Spleen (tissue), 13 donors: ENCODE data around the gene CDC25A. TPM values are rescaled to one million over a fixed set of nuclear protein-coding genes. Genes with fewer than 3 reads are reported as not detected.
A peak's percentile ranks its signal among the peaks of the same experiment; 100 is the strongest.

ENCODE experiments used
- DNase-seq: peaks from one replicate; pipeline ENCODE4 v3.0.0-alpha.2; 2020
- H3K27ac ChIP-seq, 8 donors: fragments of 200-600 bp; sonication (generic) in 7 of 8; 1 replicate in 4 of 8; 2 replicates in 4 of 8; pipeline versions ENCODE4 v1.5.0 to v1.8.0; 2016 to 2021; ENCODE audit warnings: inconsistent platforms in 4 of 8, mild to moderate bottlenecking in 4 of 8, moderate library complexity in 1 of 8
- H3K27me3 ChIP-seq, 7 donors: fragments of 200-600 bp; sonication (generic) in 6 of 7; replicated peaks in 1 of 7; 1 replicate in 4 of 7; 2 replicates in 3 of 7; pipeline versions ENCODE4 v1.5.0 to v1.8.0; 2016 to 2021; ENCODE audit warnings: inconsistent platforms in 3 of 7, mild to moderate bottlenecking in 1 of 7
- H3K36me3 ChIP-seq, 6 donors: fragments of 200-600 bp; sonication (generic) in 5 of 6; 1 replicate in 4 of 6; 2 replicates in 2 of 6; pipeline versions ENCODE4 v1.5.0 to v1.8.0; 2016 to 2021; ENCODE audit warnings: inconsistent platforms in 2 of 6
- H3K4me1 ChIP-seq, 6 donors: fragments of 200-600 bp; sonication (generic) in 5 of 6; 1 replicate in 3 of 6; 2 replicates in 3 of 6; pipeline versions ENCODE4 v1.5.0 to v1.8.0; 2016 to 2021; ENCODE audit warnings: inconsistent platforms in 3 of 6
- H3K4me3 ChIP-seq, 8 donors: fragments of 200-600 bp; sonication (generic) in 7 of 8; 1 replicate in 4 of 8; 2 replicates in 4 of 8; pipeline versions ENCODE4 v1.5.0 to v1.8.0; 2016 to 2021; ENCODE audit warnings: inconsistent platforms in 4 of 8, mild to moderate bottlenecking in 4 of 8, moderate library complexity in 2 of 8
- H3K9me3 ChIP-seq, 8 donors: fragments of 200-600 bp; sonication (generic) in 7 of 8; 1 replicate in 4 of 8; 2 replicates in 4 of 8; pipeline versions ENCODE4 v1.5.0 to v1.8.0; 2016 to 2021; ENCODE audit warnings: inconsistent platforms in 4 of 8
- POLR2A ChIP-seq, 3 donors: fragments of 450-650 bp; IDR thresholded peaks; one replicate each; pipeline ENCODE4 v1.5.1; 2017; ENCODE audit warnings: antibody characterized with exemption in 3 of 3, mild to moderate bottlenecking in 1 of 3
- POLR2AphosphoS5 ChIP-seq, 3 donors: sonication (generic); formaldehyde crosslinking; IDR thresholded peaks; one replicate each; pipeline ENCODE4 v1.5.1; 2017; ENCODE audit warnings: antibody characterized with exemption in 3 of 3
- WGBS, 5 donors: extraction: QIAGEN DNeasy Blood & Tissue Kit in 3 of 5; methylation state at CpG; one replicate each; pipeline versions ENCODE4 v1.1.5 to v1.1.7; 2013 to 2018; 5-methylcytosine and 5-hydroxymethylcytosine counted together
- intact Hi-C: fragments of 100-400 bp; cut with DNase I; formaldehyde crosslinking; loops from one replicate; pipeline ENCODE4 v1.15.0; 2023; ENCODE audit warnings: low total_unique reads
- long read RNA-seq, 2 donors: transcript quantifications; one replicate each; lab custom pipeline, GENCODE V29; 2026
- polyA plus RNA-seq, 3 donors: library from polyadenylated mRNA; stranded (reverse); fragments of 200-250 nt; gene quantifications; one replicate each; pipeline ENCODE4 v1.2.1, GENCODE V29; 2013
- total RNA-seq, 7 donors: library from RNA; depleted of rRNA in 3 of 7; stranded (reverse); fragments of >200 nt in 3 of 7; fragmentation: NEBNext Ultra II Directional in 4 of 7; extraction: Animal tissue kit (Norgen Biotek cat#: 25700) in 4 of 7; gene quantifications; one replicate each; pipeline versions ENCODE4 v1.1.0 to v1.2.1, GENCODE V29; 2016 to 2021
- TF ChIP-seq, protein P1 (sequence below), 11 experiments: fragments of 200-600 bp in 7 of 11; fragments of 450-650 bp in 4 of 11; sonication (generic) in 4 of 11; IDR thresholded peaks in 8 of 11; conservative IDR thresholded peaks in 3 of 11; 1 replicate in 7 of 11; 2 replicates in 4 of 11; pipeline versions ENCODE4 v1.4.0 to v1.8.0; 2016 to 2021; ENCODE audit warnings: antibody characterized with exemption in 11 of 11, inconsistent platforms in 4 of 11, mild to moderate bottlenecking in 1 of 11
- donor health status: healthy with polysubstance abuse.
- donor health status: DM: no; HTN: no; CAD: no; lungs with moderate emphysema.
- donor health status: DM: no; HTN: no; CAD: no.
- donor health status: Bipolar disorder and iron deficiency.
- donor health status: healthy.
- donor health status: DM: no; HTN: no; CAD: no.
- donor health status: DM: yes; HTN: yes; CAD: no.

CDC25A gene
- total RNA-seq: 1 to 10 TPM; 1.7 to 8.1 (median 3.6) TPM
- polyA plus RNA-seq: 1 to 10 TPM in 2 of 3 donors, under 1 TPM in 1; 0.65 to 2.3 (median 1.8) TPM
- long read RNA-seq, donor 1, partial matches to known transcripts: 0 of 1 reads
- long read RNA-seq, donor 1, other reads (novel, unspliced or antisense): 0 of 1 reads
- long read RNA-seq, donor 2, partial matches to known transcripts: 0 of 1 reads
- long read RNA-seq, donor 2, other reads (novel, unspliced or antisense): 0 of 1 reads

DNA sequence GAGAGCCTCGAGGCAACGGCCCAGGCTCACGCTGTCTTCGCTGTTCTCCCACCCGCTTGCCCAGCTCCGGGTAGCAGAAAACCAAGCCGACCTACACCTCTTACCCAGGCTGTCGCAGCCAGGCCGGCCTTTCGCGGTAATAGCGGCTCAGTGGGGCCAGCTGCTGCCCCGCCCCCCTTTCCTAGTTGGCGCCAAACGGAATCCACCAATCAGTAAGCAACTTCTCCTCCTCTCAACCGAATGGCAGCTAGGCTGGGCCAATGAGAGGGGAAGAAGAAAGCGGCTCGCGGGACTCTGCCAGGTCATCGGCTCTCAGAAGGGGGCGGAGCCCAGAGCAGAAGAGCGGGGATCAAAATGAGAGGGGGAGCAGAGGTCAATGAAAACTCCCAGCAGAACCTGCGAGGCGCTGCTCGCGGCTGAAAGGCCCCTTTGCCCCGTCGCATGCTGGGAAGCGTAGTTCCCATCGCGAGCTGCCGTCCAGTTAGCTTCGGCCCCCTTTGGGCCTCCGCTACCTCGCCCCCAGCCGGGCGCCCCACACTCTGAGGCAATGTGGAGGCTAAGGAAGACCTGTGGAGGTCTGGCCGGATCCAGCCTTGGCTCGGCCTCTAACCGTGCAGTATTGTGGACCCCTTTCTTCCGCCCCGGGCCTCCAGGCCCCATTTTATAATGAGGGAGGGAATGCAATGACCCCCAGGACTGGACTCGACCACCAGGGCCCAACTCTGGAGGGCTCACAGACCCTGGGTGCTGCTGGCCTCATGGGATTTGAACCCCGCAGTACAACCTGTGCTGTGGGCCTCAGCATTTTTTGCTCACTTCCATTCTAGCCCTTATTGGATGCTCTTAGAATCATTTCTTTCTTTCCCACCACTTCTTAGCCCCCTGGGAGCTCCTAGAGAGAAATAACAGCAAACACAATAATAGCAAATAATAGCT lies at the start of gene CDC25A:
CDC25A (minus strand) TSS at position 152 of the 936 bp plus-strand sequence. CDS start 470 bp downstream, outside the sequence.
- H3K4me1 ChIP-seq: peaks cover 9 to 35% (median 21%) of the 10 kb centered on the region in 6 donors
- peak within 1 kb of the TSS; percentile 82 to 99 (median 96) for H3K4me3 ChIP-seq
- peak within 1 kb of the TSS; percentile 16 to 84 (median 74) for H3K27ac ChIP-seq
- DNase-seq: peak; percentile 97
- H3K36me3 ChIP-seq: peaks cover 0 to 18% (median 0%) of the 10 kb centered on the region in 6 donors
- TF ChIP-seq, protein P1, sequence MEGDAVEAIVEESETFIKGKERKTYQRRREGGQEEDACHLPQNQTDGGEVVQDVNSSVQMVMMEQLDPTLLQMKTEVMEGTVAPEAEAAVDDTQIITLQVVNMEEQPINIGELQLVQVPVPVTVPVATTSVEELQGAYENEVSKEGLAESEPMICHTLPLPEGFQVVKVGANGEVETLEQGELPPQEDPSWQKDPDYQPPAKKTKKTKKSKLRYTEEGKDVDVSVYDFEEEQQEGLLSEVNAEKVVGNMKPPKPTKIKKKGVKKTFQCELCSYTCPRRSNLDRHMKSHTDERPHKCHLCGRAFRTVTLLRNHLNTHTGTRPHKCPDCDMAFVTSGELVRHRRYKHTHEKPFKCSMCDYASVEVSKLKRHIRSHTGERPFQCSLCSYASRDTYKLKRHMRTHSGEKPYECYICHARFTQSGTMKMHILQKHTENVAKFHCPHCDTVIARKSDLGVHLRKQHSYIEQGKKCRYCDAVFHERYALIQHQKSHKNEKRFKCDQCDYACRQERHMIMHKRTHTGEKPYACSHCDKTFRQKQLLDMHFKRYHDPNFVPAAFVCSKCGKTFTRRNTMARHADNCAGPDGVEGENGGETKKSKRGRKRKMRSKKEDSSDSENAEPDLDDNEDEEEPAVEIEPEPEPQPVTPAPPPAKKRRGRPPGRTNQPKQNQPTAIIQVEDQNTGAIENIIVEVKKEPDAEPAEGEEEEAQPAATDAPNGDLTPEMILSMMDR (IDR thresholded peaks at IDR 0.05 in 8 of 11, conservative IDR thresholded peaks at IDR 0.05 in 3 of 11): peak in 2 of 11 experiments; percentile 39 to 45
- peak; percentile 64 to 79 (median 77) for TF ChIP-seq POLR2AphosphoS5 (IDR thresholded peaks at IDR 0.05)
- TF ChIP-seq POLR2A (IDR thresholded peaks at IDR 0.05): no peak
- H3K9me3 ChIP-seq: no peaks in the 10 kb centered on the region
- intact Hi-C loops: no loop called here
- WGBS, 5 donors: 7 to 9% (median 8%) methylated on average over 36 to 44 of the region's 44 CpGs
- H3K27me3 ChIP-seq: peaks cover 0 to 12% (median 0%) of the 10 kb centered on the region in 7 donors

DNA sequence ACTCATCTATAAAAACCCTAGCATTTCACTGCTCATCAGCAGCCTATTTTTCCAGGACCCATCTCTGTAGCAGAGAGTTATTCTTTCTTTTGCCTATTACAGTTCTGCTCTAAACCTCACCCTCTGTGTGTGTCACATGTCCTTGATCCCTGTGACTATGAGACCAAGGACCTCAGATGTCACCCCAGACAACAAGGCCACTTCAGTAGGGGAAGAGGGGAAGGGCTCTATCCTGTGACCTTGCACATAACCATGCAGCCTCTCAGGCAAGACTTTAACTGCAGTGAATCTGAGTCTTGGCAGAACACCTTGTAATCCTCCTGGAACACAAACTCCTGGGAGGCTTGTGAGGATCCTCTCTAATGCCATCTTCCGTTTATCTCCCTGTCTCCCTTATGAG lies 48.3 kb upstream of the CDC25A start:
- WGBS, 5 donors: 43 to 80% (median 75%) methylated on average over 1 of the region's 1 CpG
- Histone ChIP-seq H3K27ac (peak overlapping the region in 4 of 8 donors; percentile 1 to 58 (median 43)), H3K27me3 (no peaks in the 10 kb centered on the region)

DNA sequence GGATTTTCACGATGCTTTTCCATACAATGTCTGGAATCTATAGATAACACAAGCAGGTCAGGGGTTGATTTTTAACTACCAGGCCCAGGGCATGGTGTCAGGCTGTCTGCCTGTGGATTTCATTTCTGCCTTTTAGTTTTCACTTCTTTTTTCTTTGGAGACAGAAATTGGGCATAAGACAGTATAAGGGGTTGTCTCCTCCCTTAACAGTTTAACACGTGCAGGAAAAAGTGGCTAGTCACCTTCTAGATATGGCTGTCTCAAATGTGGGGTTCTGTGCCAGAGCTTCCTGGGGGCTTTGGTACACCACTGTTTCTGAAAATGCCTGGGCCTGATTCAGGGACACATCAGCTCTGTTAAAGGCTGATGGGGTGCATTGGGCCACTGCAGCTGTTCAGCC lies 45.3 kb upstream of the CDC25A start:
- Histone ChIP-seq H3K4me3 (no peak overlapping the region), H3K27me3 (no peaks in the 10 kb centered on the region), H3K36me3 (no peaks in the 10 kb centered on the region), H3K27ac (peak overlapping the region in 1 of 8 donors; percentile 46), H3K9me3 (no peaks in the 10 kb centered on the region), H3K4me1 (peaks cover 9 to 58% (median 30%) of the 10 kb centered on the region in 6 donors)
- TF ChIP-seq, protein P1 (IDR thresholded peaks at IDR 0.05 in 8 of 11, conservative IDR thresholded peaks at IDR 0.05 in 3 of 11): no peak
- no peak for TF ChIP-seq POLR2A (IDR thresholded peaks at IDR 0.05)
- 60 to 83% (median 79%) methylated on average over 2 of the region's 2 CpGs for WGBS, 5 donors
- intact Hi-C loops: no loop called here
- DNase-seq: no peak

More for the DNA sequence above, 48.3 kb upstream of the CDC25A start:
- Histone ChIP-seq H3K4me1 (peaks cover 15 to 61% (median 29%) of the 10 kb centered on the region in 6 donors), H3K9me3 (no peaks in the 10 kb centered on the region), H3K4me3 (no peak overlapping the region), H3K36me3 (no peaks in the 10 kb centered on the region)
- peak; percentile 16 for DNase-seq
- TF ChIP-seq POLR2A (IDR thresholded peaks at IDR 0.05) (no peak), POLR2AphosphoS5 (IDR thresholded peaks at IDR 0.05) (peak in 1 of 3 donors; percentile 17)
- TF ChIP-seq, protein P1 (IDR thresholded peaks at IDR 0.05 in 8 of 11, conservative IDR thresholded peaks at IDR 0.05 in 3 of 11): no peak
- intact Hi-C loops: no loop called here
